Myocyte (in vitro differentiated cells): ENCODE measurements around the gene HACD1. TPM values are rescaled to one million over a fixed set of nuclear protein-coding genes. Genes with fewer than 3 reads are reported as not detected.

Experiments
- DNase-seq: peaks from one replicate; pipeline ENCODE4 v3.0.0-alpha.2; 2012; ENCODE audit warnings: low read depth
- polyA plus RNA-seq: library from polyadenylated mRNA; unstranded; fragments of >200 nt; gene quantifications from one replicate; pipeline ENCODE4 v1.2.1, GENCODE V29; 2012; ENCODE audit warnings: missing spikeins
- total RNA-seq: library from RNA; depleted of rRNA; stranded (reverse); fragments of >200 nt; gene quantifications from 2 replicates; pipeline ENCODE4 v1.2.3, GENCODE V29; 2014

HACD1 gene, protein sequence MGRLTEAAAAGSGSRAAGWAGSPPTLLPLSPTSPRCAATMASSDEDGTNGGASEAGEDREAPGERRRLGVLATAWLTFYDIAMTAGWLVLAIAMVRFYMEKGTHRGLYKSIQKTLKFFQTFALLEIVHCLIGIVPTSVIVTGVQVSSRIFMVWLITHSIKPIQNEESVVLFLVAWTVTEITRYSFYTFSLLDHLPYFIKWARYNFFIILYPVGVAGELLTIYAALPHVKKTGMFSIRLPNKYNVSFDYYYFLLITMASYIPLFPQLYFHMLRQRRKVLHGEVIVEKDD
- 123 and 217 TPM in 2 replicates for total RNA-seq
- polyA plus RNA-seq = 93.5 TPM

DNA sequence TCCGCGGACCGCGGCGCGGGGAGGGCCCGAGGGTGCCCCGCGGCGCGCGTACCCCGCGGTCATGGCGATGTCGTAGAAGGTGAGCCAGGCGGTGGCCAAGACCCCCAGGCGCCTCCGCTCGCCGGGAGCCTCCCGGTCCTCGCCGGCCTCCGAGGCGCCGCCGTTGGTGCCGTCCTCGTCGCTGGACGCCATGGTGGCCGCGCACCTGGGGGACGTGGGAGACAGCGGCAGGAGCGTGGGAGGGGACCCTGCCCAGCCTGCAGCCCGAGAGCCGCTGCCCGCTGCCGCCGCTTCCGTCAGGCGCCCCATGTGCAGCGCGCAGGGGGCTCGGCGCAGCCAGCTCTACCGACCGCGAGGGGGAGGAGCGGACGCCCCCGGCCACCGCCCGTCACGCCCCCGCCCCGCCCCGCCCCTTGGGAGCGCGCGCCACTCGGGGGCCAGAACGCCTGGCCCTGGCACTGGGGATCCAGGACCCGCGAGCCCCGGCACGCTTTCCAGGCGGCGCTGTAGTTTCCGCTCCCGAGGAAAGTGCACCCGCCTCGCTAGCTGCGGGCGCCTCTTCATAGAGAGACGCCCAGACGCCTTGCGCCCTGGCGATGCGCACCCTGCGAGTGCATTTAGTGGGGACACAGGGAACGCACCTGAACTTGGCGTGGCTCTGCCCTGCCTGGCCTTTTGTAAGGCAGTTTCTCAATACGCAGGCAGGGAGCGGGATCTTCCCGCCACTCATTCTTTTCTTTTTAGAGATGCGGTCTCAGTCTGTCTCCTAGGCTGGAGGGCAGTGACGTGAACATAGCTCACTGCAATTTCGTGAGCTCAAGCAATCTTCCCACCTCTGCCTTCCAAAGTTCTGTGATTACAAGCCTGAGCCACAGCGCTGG, at the start of gene HACD1:
Gene HACD1 (minus strand): TSS at position 344 of the 881 bp plus-strand sequence. CDS start 35 bp downstream, at position 309.
- DNase-seq = peak; percentile 86

DNA sequence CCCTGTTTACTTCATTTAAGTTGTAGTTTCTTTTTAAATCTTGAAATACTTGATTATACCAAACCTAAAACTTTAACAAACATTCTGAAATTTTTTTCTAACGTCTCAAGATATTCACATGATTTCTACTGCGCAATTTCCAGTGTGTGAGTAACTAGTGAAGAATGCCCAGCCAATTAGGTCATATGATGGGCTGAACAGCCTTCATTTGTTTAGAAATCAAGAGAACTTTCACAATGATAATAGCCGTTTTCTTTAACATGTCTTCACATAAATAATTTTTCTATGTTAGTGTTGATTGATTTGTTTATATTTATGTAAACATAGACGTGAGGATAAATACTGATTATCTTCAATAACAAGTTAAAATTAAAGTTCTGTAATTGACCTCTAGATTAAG, 48.6 kb upstream of the HACD1 start:
- DNase-seq = peak; percentile 83

DNA sequence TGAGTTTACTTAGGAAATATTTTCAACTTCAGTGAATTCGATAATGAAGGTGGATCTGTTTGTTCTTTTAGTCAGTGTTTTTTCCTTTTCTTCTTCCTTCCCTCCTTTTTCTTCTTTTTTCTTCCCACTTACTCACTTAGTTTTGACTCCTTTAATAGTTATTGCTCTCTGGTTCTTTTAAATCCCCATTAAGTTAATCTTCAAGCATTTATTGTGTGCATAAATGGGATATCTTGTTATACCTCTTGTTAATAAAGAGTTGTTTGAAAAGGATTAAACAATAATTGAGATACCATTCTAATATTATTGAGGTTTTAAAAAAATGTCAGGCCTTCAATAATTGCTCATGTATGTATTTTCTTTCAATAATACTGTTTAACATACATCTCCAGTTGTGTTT, 46.3 kb upstream of the HACD1 start:
- no peak for DNase-seq

DNA sequence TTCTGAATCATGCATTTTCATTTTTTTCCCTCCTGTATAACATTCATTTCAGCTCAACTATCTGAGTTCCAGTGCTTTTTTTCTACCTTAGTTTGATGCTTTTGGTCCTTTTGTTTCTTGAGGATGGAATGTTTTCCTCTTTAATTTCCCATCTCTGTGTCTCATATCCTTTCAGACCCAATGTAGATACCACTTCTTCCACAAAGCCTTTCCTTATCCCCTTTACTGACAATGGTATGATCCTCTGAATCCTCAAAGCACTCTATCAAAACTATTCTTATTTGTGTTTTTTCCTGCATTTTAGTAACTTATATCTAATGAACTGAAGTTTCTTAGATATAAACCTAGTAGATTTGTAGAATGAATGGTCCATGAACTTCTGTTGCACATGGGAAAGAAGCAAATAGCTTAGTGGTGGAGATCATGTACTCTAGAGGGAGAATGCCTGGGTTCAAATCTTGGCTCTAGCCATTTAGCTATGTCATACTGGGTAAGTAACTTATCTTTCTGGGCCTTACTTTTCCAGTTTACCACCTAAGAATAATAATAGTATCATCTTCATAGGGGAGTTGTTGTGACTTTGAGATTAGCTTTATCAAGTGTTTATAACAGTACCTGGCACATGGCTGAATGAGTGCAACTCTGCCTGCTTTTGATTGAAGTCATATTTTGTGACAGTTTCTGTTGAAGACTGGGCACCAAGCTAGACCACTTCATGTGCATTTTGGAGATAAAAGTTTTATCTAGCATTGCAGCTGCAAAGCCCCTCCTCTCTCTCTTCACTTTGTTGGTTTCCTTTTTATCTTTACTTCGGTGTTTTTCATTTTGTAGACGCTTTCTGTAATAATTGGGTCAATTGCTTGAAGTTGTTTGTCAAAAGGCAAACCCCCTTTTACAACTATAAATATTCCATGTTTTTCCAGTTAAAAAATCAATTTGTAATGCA, 45.3 kb upstream of the HACD1 start:
- DNase-seq = no peak

DNA sequence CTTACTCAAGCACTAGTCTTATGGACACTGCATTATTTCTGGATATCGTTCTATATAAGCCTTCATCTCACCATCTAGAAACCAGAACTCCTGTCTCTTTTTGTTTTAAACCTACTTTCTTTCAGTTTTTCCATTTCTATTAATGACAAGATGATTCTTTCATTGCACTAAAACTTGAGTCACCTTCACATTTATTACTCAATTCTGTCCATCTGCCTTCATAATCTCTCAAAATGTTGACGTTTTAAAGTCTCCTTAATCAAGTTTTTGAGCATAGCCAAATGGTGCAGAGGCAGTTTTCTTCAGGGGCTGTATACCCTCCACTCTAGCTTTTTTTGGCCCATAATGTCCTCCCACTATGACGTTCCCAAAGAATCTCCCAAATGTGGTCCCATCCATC, 44.3 kb upstream of the HACD1 start:
- no peak for DNase-seq

DNA sequence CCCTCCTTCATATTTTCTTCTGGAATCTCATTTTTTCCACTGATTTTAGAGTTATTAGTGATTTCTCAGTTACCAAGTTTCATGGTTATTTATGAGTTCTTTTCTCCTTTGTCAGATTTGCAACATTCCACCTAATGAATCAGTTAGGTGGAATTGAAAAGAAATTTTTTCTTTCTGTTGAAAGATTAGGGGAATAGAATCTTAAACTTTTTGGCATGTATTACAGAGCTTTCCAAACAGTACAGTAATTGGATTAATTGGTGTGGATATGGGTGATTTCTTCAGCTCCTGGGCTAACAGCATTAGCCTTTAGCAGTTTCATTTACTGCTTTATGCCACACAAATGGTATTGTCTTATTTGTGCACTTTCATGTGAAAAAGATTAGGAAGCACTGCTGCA, 43.7 kb upstream of the HACD1 start:
- no peak for DNase-seq

DNA sequence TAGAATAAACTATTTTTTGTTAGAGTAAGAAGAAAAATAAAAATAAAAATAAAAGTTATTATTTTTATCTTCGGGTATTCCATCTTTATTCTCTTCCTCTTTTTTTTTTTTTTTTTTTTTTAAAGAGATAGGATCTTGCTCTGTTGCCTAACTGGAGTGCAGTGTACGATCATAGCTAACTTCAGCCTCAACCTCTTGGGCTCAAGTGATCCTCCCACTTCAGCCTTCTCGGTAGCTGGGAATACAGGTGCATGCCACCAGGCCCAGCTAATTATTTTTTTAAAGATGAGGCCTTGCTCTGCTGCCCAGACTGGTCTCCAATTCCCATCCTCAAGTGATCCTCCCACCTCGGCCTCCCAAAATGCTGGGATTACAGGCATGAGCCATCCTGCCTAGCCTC, 42.2 kb upstream of the HACD1 start:
- DNase-seq = no peak

DNA sequence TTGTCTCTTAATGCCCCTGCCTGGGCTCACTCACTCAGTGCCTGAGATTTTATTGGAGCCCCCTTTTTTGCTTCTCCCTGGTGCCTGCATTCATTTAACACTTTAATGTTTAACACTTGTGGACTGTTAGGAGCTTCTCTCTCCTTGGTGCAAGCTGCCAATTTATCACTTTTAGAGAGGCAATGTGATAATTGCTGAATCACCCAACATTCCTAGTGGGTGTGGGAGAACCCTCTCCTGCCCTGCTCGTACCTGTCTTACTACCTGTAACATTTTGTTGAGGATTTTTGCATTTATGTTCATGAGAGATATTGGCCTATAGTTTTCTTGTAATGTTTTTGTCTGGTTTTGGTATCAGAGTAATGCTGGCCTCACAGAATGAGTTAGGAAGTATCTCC, 39.9 kb upstream of the HACD1 start:
- DNase-seq = no peak

DNA sequence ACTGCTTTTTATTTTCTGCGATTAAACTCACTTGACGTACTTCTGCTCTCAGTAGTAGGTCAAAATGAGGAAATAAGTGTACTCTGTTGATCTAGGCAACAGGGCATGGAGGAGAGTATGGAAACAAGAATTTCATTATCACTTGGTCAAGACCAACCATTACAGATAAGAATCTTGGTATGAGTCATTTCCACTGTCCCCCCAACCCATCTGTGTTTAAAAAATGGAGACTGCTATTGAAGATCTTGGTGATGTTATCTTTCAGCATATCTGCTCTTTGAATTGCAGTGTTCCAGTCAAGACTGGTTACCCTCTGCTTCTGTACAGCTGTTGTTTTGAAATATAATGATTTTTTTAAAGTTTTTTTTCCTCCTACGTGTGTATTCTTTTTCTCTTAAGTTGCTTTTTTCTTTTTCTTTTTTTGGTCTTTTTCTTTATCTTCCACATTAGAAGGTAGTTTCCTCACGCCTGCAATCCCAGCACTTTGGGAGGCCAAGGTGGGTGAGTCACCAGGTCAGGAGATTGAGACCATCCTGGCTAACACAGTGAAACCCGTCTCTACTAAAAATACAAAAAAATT, 38.5 kb upstream of the HACD1 start:
- no peak for DNase-seq

DNA sequence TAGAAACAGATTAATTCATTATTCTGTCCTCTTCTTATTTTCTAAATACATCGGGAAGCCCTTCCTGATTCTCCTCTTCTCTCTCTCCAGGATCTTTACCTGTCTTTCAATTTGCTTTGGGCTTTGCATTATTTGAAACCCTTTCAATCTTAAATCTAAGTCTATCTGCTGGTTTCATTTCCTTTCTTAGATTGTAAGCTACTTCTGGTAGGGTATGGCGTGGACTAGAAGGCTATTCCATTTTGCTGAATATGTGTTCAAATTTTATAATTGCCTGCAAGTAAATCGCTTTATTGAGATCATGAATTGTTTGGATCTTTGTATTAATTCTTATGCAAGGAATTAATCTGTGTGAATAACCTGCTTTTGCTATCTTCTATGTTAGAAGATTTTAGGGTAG, 37.8 kb upstream of the HACD1 start:
- DNase-seq = no peak

DNA sequence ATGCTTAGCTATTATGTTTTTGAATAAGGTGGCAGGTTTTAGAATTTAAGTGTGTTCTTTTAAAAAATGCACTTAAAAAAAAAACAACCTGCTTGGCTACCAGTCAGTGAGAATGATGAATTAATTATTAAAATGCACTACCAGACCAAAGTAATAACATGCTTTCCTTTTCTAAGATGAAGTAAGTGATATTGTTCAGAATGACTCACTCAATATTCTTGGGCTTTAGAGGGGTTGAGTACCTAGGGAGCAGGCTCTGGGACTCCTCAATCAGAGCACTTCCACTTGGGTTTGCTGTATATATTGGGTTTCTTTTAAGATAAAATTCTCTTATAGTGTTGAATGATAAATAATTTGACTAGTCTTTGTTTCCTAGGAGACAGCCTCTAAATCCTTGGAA, 35.4 kb upstream of the HACD1 start:
- no peak for DNase-seq

DNA sequence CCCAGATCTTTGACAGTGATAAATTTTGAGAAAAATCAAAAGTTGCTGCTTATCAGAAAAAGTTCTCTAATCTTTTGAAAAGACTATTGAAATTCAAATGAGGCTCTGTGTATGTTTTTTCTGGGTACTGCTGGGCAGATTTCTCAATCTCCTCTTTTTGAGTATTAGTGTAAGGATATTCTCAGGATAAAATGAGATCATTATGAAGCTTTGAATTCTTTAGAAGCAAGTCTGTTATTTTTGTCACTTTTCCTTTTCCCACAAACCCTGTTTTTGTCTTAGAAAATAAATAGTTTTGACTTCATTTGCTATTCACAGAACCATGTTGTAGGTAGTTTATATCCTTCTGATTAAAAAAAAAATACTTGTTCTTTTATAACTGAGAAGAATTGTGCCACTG, 34.7 kb upstream of the HACD1 start:
- DNase-seq = no peak

DNA sequence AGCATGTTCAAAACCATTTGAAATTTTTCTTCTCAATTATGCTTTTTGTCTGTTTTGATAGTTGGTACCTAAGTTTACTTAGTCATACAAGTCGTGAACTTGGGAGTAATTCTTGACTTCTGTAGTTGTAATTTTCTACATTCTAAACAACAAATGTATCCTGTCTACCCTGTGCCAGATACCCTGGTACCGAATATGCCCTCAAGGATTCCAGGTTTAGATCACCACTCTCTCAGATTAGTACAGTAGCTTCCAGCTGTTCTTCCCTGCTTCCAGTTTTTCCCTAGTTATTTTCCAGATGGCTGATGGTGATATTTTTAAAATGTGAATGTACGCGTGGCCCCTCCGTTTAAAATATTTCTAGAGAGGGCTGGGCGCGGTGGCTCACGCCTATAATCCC, 33.2 kb upstream of the HACD1 start:
- DNase-seq = peak; percentile 58

DNA sequence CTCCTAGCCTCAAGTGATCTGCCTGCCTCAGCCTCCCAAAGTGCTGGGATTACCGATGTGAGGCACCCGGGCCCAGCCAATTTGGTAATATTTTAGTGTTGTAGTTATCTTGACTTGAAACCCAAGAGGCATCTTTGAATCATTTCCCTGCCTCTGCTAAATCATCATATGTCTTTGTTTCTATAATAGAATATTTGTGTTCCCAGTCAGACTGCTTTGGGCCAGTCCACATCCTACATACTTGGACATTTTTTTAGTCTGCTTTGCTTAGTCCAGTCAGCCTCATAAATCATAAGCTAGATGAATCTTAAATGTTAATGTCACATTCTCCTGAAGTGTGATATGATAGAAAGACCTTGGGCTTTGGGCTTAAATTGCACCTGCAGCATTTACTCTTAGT, 32.7 kb upstream of the HACD1 start:
- DNase-seq = no peak

DNA sequence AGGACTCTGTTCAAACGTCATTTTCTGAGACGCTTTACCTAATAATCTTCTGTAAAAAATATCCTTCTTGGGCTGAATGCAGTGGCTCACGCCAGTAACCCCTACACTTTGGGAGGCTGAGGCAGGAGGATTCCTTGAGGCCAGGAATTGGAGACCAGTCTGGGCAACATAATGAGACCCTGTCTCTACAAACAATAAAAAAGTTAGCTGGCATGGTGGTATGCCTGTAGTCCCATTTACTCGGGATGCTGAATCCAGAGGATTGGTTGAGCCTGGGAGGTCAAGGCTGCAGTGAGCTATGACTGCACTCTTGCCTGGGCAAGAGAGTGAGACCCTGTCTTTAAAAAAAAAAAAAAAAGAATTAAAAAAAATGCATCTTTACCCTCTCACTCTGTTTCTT, 31.9 kb upstream of the HACD1 start:
- DNase-seq = no peak

DNA sequence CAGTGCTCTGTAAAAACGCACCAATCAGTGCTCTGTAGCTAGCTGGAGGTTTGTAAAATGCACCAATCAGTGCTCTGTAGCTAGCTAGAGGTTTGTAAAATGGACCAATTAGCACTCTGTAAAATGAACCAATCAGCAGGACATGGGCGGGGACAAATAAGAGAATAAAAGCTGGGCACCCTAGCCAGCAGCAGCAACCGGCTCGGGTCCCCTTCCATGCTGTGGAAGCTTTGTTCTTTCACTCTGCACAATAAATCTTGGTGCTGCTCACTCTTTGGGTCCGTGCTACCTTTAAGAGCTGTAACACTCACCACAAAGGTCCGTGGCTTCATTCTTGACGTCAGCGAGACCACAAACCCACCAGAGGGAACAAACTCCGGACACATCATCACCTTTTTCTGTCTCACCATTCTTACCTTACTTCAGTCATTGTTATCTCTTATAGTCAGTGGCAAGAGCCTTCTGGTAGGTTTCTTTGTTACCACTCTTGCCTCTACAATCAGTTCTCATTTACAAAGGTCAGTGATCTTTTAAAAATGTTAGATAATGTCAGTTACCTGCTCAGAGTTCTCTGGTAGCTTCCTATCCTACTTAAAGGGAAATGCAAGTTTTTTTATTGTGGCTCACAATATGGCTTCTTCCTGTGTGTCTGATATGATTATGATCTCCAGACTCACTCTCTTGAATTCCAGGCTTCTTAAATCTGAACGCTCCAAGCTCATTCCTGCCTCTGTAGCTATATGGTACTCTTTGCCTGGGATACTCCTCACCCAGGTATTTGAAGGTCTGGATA, 31.3 kb upstream of the HACD1 start:
- DNase-seq = no peak

DNA sequence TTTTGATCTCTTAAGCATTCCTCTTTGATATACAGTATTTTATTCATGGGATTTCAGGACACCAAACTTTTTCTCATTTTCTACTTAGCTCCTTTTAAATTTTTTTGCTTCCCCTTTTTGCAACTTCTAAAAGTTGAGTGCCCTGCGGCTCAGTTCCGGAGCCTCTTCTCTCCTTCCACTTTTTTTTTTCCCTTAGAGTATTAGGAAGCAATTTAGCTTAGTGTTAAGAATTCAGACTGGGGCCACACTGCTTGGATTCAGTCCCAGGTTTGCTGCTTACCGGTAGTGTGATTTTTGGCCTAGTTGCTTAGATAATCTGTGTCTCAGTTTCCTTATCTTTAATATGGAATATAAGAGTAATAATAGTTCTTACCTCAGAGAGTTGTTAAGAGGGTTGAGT, 30.2 kb upstream of the HACD1 start:
- DNase-seq = no peak

DNA sequence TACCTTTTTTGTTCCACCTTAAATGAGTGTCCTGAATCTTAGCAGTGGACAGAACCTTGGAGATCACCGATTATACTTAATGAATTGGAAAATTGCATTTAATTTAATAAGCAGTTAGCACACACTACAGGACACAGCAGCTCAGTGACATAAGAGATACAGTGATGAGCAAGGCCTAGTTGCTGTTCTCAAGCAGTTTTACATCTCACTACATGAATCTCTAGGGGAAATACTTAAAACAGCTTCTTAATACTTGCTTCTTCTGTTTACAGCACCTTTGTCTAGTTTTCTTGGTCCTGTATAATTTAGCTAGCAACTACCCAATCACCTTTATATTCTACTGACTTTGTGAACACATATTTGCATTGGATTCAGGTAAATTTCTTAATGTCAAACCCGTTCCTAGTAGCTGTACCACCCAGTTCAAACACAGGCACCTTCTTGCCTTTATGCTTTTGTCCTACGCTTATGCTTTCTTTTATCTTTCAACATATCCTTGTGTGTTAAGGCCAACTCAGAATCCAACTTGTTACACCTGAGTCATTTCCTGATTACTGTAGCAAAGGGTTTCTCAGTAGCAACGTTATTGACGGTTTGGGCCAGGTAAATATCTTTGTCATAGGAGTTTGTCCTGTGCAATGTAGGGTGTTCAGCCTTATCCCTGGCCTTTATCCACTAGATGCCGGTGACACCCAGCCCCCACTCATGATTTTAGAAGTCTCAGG, 28.6 kb upstream of the HACD1 start:
- no peak for DNase-seq

DNA sequence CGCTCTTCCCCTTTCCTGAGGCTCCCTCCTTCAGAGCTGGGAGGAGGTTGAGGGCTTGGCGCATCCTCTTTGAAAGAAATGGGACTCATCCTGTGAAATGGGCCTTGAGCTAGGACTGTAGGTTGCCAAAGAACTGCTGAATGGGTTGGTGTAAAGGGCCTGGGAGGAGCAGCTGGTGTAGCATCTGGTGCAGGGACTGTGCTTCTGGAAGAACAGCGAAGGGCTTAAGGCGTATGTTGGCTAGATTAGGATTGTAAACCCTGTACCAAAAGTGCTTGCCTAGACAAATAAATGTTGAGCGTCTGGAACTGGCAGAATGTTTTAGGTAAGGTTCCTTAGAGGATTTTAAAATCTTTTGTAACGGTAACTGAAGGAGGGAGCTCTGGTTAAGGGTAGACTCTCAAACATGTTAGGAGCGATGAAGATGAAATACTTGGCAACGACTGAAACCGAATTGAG, 27.3 kb upstream of the HACD1 start:
- DNase-seq = peak; percentile 73
